K562 (cell line): ENCODE measurements around the gene FGFRL1. TPM values are rescaled to one million over a fixed set of nuclear protein-coding genes. Genes with fewer than 3 reads are reported as not detected.

ENCODE experiments used
- ARID1B ChIP-seq: fragments of 450-650 bp; IDR thresholded peaks from 2 replicates; pipeline ENCODE4 v1.6.1; 2016; ENCODE audit warnings: antibody characterized with exemption, mild to moderate bottlenecking, inconsistent platforms
- CCNT2 ChIP-seq: IDR thresholded peaks from 2 replicates; pipeline ENCODE4 v1.6.1; 2011; ENCODE audit warnings: borderline replicate concordance, low read depth, mild to moderate bottlenecking, moderate library complexity, mixed read lengths, low read length; ENCODE audit not compliant: insufficient read length; ENCODE audit errors: extremely low read depth
- E2F6 ChIP-seq, 2 experiments: IDR thresholded peaks; 2 replicates each; pipeline ENCODE4 v1.6.1; 2011; ENCODE audit warnings: borderline replicate concordance in 1 of 2, control low read depth in 1 of 2, low read depth in 1 of 2, low read length in 1 of 2, mild to moderate bottlenecking in 1 of 2, mixed read lengths in 1 of 2, moderate library complexity in 1 of 2; ENCODE audit not compliant: insufficient read depth in 1 of 2, insufficient read length in 1 of 2, poor library complexity in 1 of 2, severe bottlenecking in 1 of 2; ENCODE audit errors: extremely low read depth in 1 of 2
- ELF1 ChIP-seq: fragments of 200-800 bp; sonication (Bioruptor generic); IDR thresholded peaks from 2 replicates; pipeline ENCODE4 v1.6.1; 2016; ENCODE audit warnings: missing genetic modification characterization, missing compliant biosample characterization
- FOXP1 ChIP-seq: sonication (generic); formaldehyde crosslinking; IDR thresholded peaks from 2 replicates; pipeline ENCODE4 v1.8.0; 2022; ENCODE audit warnings: mild to moderate bottlenecking, missing genetic modification reagents
- GTF2A2 ChIP-seq: IDR thresholded peaks from 2 replicates; pipeline ENCODE4 v1.6.1; 2016; ENCODE audit warnings: mild to moderate bottlenecking, missing genetic modification characterization, missing compliant biosample characterization
- HEY1 ChIP-seq: fragments of 250-450 bp; sonication (Bioruptor Pico); IDR thresholded peaks from 2 replicates; pipeline ENCODE4 v1.5.0; 2020; ENCODE audit warnings: mild to moderate bottlenecking, moderate library complexity, borderline replicate concordance
- HMGN3 ChIP-seq: IDR thresholded peaks from 2 replicates; pipeline ENCODE4 v1.6.1; 2011; ENCODE audit warnings: borderline replicate concordance, low read depth, mild to moderate bottlenecking, mixed read lengths, low read length; ENCODE audit not compliant: insufficient read length; ENCODE audit errors: extremely low read depth
- KDM4B ChIP-seq, 2 experiments: fragments of 450-650 bp in 1 of 2; sonication (generic) in 1 of 2; IDR thresholded peaks; 2 replicates each; pipeline ENCODE4 v1.6.1; 2016 to 2017; ENCODE audit warnings: borderline replicate concordance in 2 of 2, antibody characterized with exemption in 1 of 2, low read depth in 1 of 2, mild to moderate bottlenecking in 1 of 2
- KDM5B ChIP-seq: fragments of 200-600 bp; sonication (generic); IDR thresholded peaks from 2 replicates; pipeline ENCODE4 v1.6.1; 2012; ENCODE audit warnings: low read depth, mild to moderate bottlenecking, moderate library complexity, low read length, control low read depth, inconsistent platforms; ENCODE audit not compliant: insufficient replicate concordance
- MECOM ChIP-seq: fragments of 250-450 bp; sonication (Bioruptor Pico); IDR thresholded peaks from 2 replicates; pipeline ENCODE4 v1.8.0; 2022; ENCODE audit warnings: inconsistent platforms
- NCOA2 ChIP-seq, 2 experiments: fragments of 450-650 bp; IDR thresholded peaks; 2 replicates each; pipeline ENCODE4 v1.6.1; 2018; ENCODE audit warnings: mild to moderate bottlenecking in 2 of 2, moderate library complexity in 1 of 2; ENCODE audit not compliant: partially characterized antibody in 2 of 2
- RB1 ChIP-seq: fragments of 450-650 bp; IDR thresholded peaks from 2 replicates; pipeline ENCODE4 v1.6.1; 2017; ENCODE audit warnings: low read depth, mild to moderate bottlenecking
- REST ChIP-seq, 2 experiments: fragments of 450-650 bp; formaldehyde crosslinking in 1 of 2; IDR thresholded peaks; 2 replicates each; pipeline versions ENCODE4 v1.4.0 to v1.6.1; 2014 to 2020; ENCODE audit warnings: mild to moderate bottlenecking in 2 of 2, borderline replicate concordance in 1 of 2, low read depth in 1 of 2
- ZNF143 ChIP-seq: sonication (generic); formaldehyde crosslinking; IDR thresholded peaks from 2 replicates; pipeline ENCODE4 v1.9.0; 2022; ENCODE audit warnings: mild to moderate bottlenecking, missing genetic modification reagents
- ZNF586 ChIP-seq: fragments of 450-650 bp; formaldehyde crosslinking; conservative IDR thresholded peaks from 2 replicates; pipeline ENCODE4 v1.4.0; 2020; ENCODE audit warnings: mild to moderate bottlenecking, moderate library complexity
- ZZZ3 ChIP-seq: fragments of 450-650 bp; IDR thresholded peaks from 2 replicates; pipeline ENCODE4 v1.6.1; 2016; ENCODE audit warnings: antibody characterized with exemption, mild to moderate bottlenecking, moderate library complexity
- polyA plus RNA-seq, 8 experiments: library from polyadenylated mRNA; depleted of rRNA in 4 of 8; stranded (reverse) in 5 of 8; unstranded in 3 of 8; fragments of >200 nt; fragmentation: Nextera tagmentation in 2 of 8; fragmentation: Illumina TruSeq in 1 of 8; extraction: Ambion mirVana in 2 of 8; extraction: Trizol in 1 of 8; gene quantifications; 2 replicates each; pipeline versions ENCODE4 v1.2.1 to v1.2.3, GENCODE V29; 2011 to 2014; ENCODE audit warnings: inconsistent platforms in 1 of 8, missing spikeins in 1 of 8
- total RNA-seq, 7 experiments: library from RNA; depleted of rRNA in 6 of 7; stranded (reverse); fragments of >200 nt in 6 of 7; fragmentation: Illumina TruSeq in 2 of 7; extraction: Trizol in 2 of 7; gene quantifications; 2 replicates each; pipeline versions ENCODE4 v1.2.1 to v1.2.3, GENCODE V29; 2011 to 2021; ENCODE audit warnings: low replicate concordance in 1 of 7

Gene FGFRL1
- total and polyA plus RNA-seq, 9 of the 15 experiments (the other 6 are each of a cell fraction or from before 2014, with no cell fraction given): 0.34 to 49.9 (median 14.6) TPM

GRCh38 chr4:992297-993110 lies 18.9 kb upstream of the FGFRL1 start (continued):
- peak; percentile 66 for TF ChIP-seq HMGN3
- no peak for TF ChIP-seq ZZZ3
- no peak for TF ChIP-seq GTF2A2 (tag)
- peak; percentile 77 for TF ChIP-seq CCNT2
- TF ChIP-seq RB1: 0 out of 2 replicates have a peak, but pooled peaks have one; percentile 7
- TF ChIP-seq MECOM (CRISPR knock-in tag): 0 out of 2 replicates have a peak, but pooled peaks have one; percentile 29
- no peak for TF ChIP-seq HEY1
- TF ChIP-seq ARID1B: peak; percentile 45
- peak; percentile 41 for TF ChIP-seq KDM5B
- TF ChIP-seq ZNF143 (CRISPR knock-in tag): peak; percentile 49; the same call in 1 of the 2 replicates
- TF ChIP-seq E2F6 (IDR thresholded peaks at IDR 0.05; ENCODE audit: borderline replicate concordance in 1 of 2, extremely low read depth in 1 of 2, insufficient read depth in 1 of 2, insufficient read length in 1 of 2, low read depth in 1 of 2, low read length in 1 of 2, poor library complexity in 1 of 2, severe bottlenecking in 1 of 2): peak; percentile 62 to 65
- no peak for TF ChIP-seq NCOA2 (IDR thresholded peaks at IDR 0.05; ENCODE audit: partially characterized antibody in 2 of 2)
- TF ChIP-seq KDM4B (IDR thresholded peaks at IDR 0.05; ENCODE audit: borderline replicate concordance in 2 of 2, low read depth in 1 of 2): peak in 1 of 2 experiments; percentile 27; a peak in 1 of 4 replicates
- no peak for TF ChIP-seq ZNF586 (CRISPR knock-in tag)
- peak; percentile 62 for TF ChIP-seq REST (IDR thresholded peaks at IDR 0.05; ENCODE audit: borderline replicate concordance)
- peak; percentile 52; the same call in 1 of the 2 replicates for TF ChIP-seq REST (CRISPR knock-in tag; IDR thresholded peaks at IDR 0.05; ENCODE audit: low read depth)
- TF ChIP-seq ELF1 (tag): peak; percentile 73
- 0 out of 2 replicates have a peak, but pooled peaks have one; percentile 45 for TF ChIP-seq FOXP1 (CRISPR knock-in tag)
